Stimulated activated CD4-positive, alpha-beta T cell treated with anti-CD3 and anti-CD28 coated beads, Interleukin-12 subunit alpha, Interleukin-12 subunit beta, amount 100 ng/mL, for 48 hours (primary cell): Measurements from ENCODE around the gene ASIC2.

ENCODE experiments used
- DNase-seq, 3 donors: peaks; one replicate each; pipeline ENCODE4 v3.0.0-alpha.2; 2020; ENCODE audit warnings: low read depth in 2 of 3, low spot score in 1 of 3

The ASIC2 gene

GRCh38 chr17:33116021-33116551, 177.0 kb downstream of the ASIC2 start:
- no peak for DNase-seq

GRCh38 chr17:33115366-33115765, 177.7 kb downstream of the ASIC2 start:
- no peak for DNase-seq

- DNase-seq = no peak
Measured at GRCh38 chr17:33113991-33114370, 179.1 kb downstream of the ASIC2 start.

GRCh38 chr17:33113276-33113990, 179.7 kb downstream of the ASIC2 start:
- DNase-seq = no peak

GRCh38 chr17:33112763-33113162, 180.3 kb downstream of the ASIC2 start:
- DNase-seq = no peak

- DNase-seq = no peak
Measured at GRCh38 chr17:33109336-33110072, 183.6 kb downstream of the ASIC2 start.

GRCh38 chr17:33106525-33107165, 186.4 kb downstream of the ASIC2 start:
- DNase-seq = no peak

- DNase-seq = no peak
Measured at GRCh38 chr17:33105911-33106310, 187.2 kb downstream of the ASIC2 start.

GRCh38 chr17:33099906-33100305, 193.2 kb downstream of the ASIC2 start:
- no peak for DNase-seq

GRCh38 chr17:33099252-33099651, 193.8 kb downstream of the ASIC2 start:
- no peak for DNase-seq

GRCh38 chr17:33097411-33097810, 195.7 kb downstream of the ASIC2 start:
- no peak for DNase-seq

GRCh38 chr17:33096161-33096560, 196.9 kb downstream of the ASIC2 start:
- DNase-seq = no peak

- DNase-seq = no peak
Measured at GRCh38 chr17:33091271-33091670, 201.8 kb downstream of the ASIC2 start.

GRCh38 chr17:33090806-33091205, 202.3 kb downstream of the ASIC2 start:
- DNase-seq = no peak

- no peak for DNase-seq
Measured at GRCh38 chr17:33086878-33087277, 206.2 kb downstream of the ASIC2 start.

- no peak for DNase-seq
Measured at GRCh38 chr17:33086041-33086440, 207.1 kb downstream of the ASIC2 start.

- DNase-seq = no peak
Measured at GRCh38 chr17:33085256-33085655, 207.8 kb downstream of the ASIC2 start.

GRCh38 chr17:33084755-33085154, 208.3 kb downstream of the ASIC2 start:
- DNase-seq = no peak

GRCh38 chr17:33082529-33083173, 210.4 kb downstream of the ASIC2 start:
- no peak for DNase-seq

- DNase-seq = no peak
Measured at GRCh38 chr17:33080091-33080490, 213.0 kb downstream of the ASIC2 start.

- no peak for DNase-seq
Measured at GRCh38 chr17:33079201-33079600, 213.9 kb downstream of the ASIC2 start.
